BJ (cell line): ENCODE measurements around the gene BCO1. TPM values are rescaled to one million over a fixed set of nuclear protein-coding genes. Genes with fewer than 3 reads are reported as not detected.

Experiments
- CTCF ChIA-PET: fragments of 350-600 bp; formaldehyde crosslinking; extraction: SDS; loops from one replicate; lab custom pipeline; 2021; ENCODE audit warnings: antibody characterized with exemption, inconsistent platforms; lab: Yijun Ruan, JAX
- POLR2A ChIA-PET: fragments of 300-600 bp; sonication (Branson Sonifier 250); formaldehyde crosslinking; extraction: SDS; loops from one replicate; lab custom pipeline; 2021; ENCODE audit warnings: antibody characterized with exemption; lab: Charles Lee
- DNase-seq: peaks from one replicate; pipeline ENCODE4 v3.0.0-alpha.2; 2011; ENCODE audit warnings: low read depth
- H3K27me3 ChIP-seq: 2 replicates; pipeline ENCODE4 v1.6.0; 2011; ENCODE audit warnings: low read length; ENCODE audit not compliant: control insufficient read depth, insufficient read depth
- H3K36me3 ChIP-seq: 2 replicates; pipeline ENCODE4 v1.5.1; 2011; ENCODE audit warnings: low read length; ENCODE audit not compliant: control insufficient read depth, insufficient read depth
- H3K4me3 ChIP-seq: 2 replicates; pipeline ENCODE4 v1.5.1; 2011; ENCODE audit warnings: low read depth, mild to moderate bottlenecking, control low read depth, low read length
- polyA plus RNA-seq: library from polyadenylated mRNA; depleted of rRNA; stranded (reverse); fragments of >200 nt; gene quantifications from 2 replicates; pipeline ENCODE4 v1.2.3, GENCODE V29; 2011
- TF ChIP-seq, protein P1 (sequence below): IDR thresholded peaks from 2 replicates; pipeline ENCODE4 v1.5.1; 2011; ENCODE audit warnings: low read depth, mild to moderate bottlenecking, control low read depth, inconsistent platforms, low read length, moderate library complexity; ENCODE audit not compliant: insufficient read depth

The BCO1 gene
- polyA plus RNA-seq, 1 experiment: not detected

DNA sequence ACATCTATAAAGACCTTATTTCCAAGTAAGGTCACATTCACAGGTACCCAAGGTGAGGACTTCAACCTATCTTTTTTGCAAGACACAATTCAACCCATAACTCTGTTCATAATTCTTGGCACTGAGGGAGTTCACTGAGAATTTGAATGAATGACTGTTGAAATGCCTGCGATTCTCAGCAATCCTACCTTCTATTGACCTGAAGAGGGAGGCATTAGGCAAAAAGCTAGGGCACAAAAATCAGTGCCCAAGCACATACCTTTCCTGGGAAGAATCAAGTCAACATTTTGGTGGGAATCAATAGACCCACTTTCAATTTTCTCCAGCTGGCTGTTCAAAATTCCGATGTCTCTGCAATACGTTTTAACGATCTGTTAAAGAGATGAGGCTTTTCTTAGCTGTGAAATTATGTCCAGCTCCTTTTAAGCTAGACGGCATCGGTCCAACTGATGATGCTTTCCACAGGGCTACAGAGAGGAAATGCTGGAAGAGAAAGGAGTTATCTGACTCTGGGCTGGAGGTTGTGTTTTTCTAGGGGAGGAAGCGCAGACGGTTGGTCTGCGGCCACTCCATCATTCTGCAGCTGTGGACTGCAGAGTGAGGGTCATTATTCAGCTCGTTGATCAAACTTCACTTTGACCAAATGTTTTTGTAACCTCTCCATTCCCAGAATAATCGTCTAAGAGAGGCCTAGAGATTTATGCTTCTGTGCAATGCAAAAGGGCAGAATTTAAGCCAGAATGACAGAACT, 25.2 kb downstream of the BCO1 start:
- no peaks in the 10 kb centered on the region; the same call in 1 of the 2 replicates for H3K27me3 ChIP-seq
- ChIA-PET CTCF (interaction anchor here (1.4 kb wide), 1 partner anchor 8 kb away, joined by 4 read pairs; no protein-coding TSS in a partner anchor), POLR2A (no interaction called here)
- H3K36me3 ChIP-seq: no peaks in the 10 kb centered on the region
- H3K4me3 ChIP-seq: no peak overlapping the region
- TF ChIP-seq, protein P1, sequence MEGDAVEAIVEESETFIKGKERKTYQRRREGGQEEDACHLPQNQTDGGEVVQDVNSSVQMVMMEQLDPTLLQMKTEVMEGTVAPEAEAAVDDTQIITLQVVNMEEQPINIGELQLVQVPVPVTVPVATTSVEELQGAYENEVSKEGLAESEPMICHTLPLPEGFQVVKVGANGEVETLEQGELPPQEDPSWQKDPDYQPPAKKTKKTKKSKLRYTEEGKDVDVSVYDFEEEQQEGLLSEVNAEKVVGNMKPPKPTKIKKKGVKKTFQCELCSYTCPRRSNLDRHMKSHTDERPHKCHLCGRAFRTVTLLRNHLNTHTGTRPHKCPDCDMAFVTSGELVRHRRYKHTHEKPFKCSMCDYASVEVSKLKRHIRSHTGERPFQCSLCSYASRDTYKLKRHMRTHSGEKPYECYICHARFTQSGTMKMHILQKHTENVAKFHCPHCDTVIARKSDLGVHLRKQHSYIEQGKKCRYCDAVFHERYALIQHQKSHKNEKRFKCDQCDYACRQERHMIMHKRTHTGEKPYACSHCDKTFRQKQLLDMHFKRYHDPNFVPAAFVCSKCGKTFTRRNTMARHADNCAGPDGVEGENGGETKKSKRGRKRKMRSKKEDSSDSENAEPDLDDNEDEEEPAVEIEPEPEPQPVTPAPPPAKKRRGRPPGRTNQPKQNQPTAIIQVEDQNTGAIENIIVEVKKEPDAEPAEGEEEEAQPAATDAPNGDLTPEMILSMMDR: peak; percentile 23; the same call in 1 of the 2 replicates
- no peak for DNase-seq

DNA sequence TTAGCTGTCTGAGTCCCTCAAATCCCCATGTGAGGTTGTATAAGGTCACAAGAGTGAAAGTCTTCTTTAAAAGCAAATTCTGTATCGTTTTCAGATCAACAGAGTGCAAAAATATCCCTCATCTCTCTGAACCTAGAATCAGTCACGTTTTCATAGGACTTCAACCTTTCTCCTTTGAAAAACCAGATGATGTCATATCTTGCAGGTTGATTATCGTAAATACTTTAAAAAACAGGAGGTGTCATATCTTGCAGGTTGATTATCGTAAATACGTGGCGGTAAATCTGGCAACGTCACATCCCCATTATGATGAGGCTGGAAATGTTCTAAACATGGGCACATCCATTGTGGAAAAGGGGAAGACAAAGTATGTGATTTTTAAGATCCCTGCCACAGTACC, 25.9 kb downstream of the BCO1 start:
- TF ChIP-seq, protein P1: no peak
- Histone ChIP-seq H3K4me3 (no peak overlapping the region), H3K36me3 (no peaks in the 10 kb centered on the region), H3K27me3 (no peaks in the 10 kb centered on the region; the same call in 1 of the 2 replicates)
- POLR2A ChIA-PET: no interaction called here
- no peak for DNase-seq
- CTCF ChIA-PET: interaction anchor here (1.4 kb wide), 1 partner anchor 9 kb away, joined by 4 read pairs; no protein-coding TSS in a partner anchor

DNA sequence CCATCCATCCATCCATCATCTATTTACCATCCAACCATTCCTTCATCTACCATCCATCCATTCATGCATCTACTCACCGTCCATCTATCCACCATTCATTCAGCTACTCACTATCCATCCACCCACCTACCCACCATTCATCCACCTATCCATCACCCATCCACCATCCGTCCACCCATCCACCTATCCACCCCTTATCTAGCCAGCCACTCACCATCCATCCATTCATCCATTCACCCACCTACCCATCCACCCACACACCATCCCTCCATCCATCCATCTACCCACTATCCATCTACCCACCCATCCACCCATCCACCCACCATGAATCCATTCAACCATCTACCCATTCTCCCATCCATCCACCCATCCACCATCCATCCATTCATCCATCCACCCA, 26.6 kb downstream of the BCO1 start:
- Histone ChIP-seq H3K27me3 (no peaks in the 10 kb centered on the region; the same call in 1 of the 2 replicates), H3K36me3 (no peaks in the 10 kb centered on the region), H3K4me3 (no peak overlapping the region)
- CTCF ChIA-PET: no interaction called here
- TF ChIP-seq, protein P1: no peak
- no peak for DNase-seq
- POLR2A ChIA-PET: no interaction called here

DNA sequence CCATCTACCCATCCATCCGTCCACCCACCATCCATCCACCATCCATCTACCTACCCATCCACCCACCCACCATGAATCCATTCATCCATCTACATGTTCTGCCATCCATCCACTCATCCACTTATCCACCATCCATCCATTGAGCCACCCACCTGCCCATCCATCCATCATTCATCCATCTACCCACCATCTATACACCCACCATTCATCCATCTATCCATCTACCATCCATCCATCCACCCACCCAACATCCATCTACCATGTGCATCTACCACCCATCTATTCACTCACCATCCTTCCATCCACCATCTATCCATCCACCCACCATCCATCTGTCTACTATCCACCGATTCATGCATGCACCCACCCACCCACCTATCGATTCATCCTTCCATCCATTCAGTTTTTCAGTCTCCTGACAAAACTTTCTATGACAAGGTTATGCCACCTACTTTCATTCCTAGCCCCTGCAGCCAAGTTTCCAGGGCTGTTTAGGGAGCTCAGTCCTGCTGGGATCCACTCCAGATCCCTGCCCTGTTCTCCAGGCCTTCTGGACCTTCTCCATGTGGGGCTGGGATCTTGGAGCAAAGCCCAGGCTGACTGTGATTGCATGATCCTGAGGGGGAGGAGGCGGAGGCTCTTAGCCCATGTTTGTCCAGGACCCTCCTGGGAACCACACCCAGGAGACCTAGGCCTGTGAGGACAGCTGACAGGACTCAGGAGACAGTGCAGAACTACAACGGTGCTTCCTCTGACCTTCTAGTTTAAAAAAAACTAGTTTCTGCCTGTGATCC, 27.4 kb downstream of the BCO1 start:
- ChIA-PET CTCF (no interaction called here), POLR2A (no interaction called here)
- no peak overlapping the region for H3K4me3 ChIP-seq
- no peaks in the 10 kb centered on the region for H3K36me3 ChIP-seq
- DNase-seq: no peak
- H3K27me3 ChIP-seq: no peaks in the 10 kb centered on the region; the same call in 1 of the 2 replicates
- TF ChIP-seq, protein P1: no peak

DNA sequence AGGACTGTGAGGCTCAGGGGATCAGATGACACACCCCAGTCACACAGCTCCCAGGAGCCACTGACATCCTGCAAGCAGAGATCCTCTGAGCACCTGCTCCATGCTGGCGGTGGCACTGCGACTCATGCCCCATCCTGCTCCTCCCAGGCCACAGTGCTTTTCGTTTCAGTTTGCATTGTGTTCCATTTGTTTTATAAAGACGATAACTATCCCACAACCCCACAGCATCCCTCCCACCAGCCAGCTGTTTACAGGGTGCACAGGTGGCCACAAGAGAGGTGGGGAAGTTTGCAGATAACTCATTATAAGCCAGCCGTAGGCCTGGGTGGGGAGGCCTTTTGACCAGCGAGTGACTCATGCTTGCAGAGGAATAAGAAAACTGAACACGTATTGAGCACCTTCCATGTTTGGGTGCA, 28.2 kb downstream of the BCO1 start:
- TF ChIP-seq, protein P1: no peak
- Histone ChIP-seq H3K4me3 (no peak overlapping the region), H3K36me3 (no peaks in the 10 kb centered on the region), H3K27me3 (no peaks in the 10 kb centered on the region; the same call in 1 of the 2 replicates)
- ChIA-PET POLR2A (no interaction called here), CTCF (no interaction called here)
- no peak for DNase-seq
